NB4 (cell line): ENCODE results near the gene FNDC7.

Source experiments
- DNase-seq: peaks from one replicate; pipeline ENCODE4 v3.0.0; 2010; ENCODE audit warnings: low read depth
- H3K4me3 ChIP-seq: one replicate; pipeline ENCODE4 v1.5.1; 2011; ENCODE audit warnings: mild to moderate bottlenecking, low read depth, low read length, moderate library complexity
- MYC ChIP-seq: IDR thresholded peaks from 2 replicates; pipeline ENCODE4 v1.6.1; 2011; ENCODE audit warnings: low read depth, low read length
- POLR2A ChIP-seq: IDR thresholded peaks from 2 replicates; pipeline ENCODE4 v1.6.1; 2011; ENCODE audit warnings: mild to moderate bottlenecking; ENCODE audit not compliant: insufficient read length; ENCODE audit errors: extremely low read depth
- TF ChIP-seq, protein P1 (sequence below): IDR thresholded peaks from 2 replicates; pipeline ENCODE4 v1.6.1; 2011; ENCODE audit warnings: low read depth, low read length
- TF ChIP-seq, protein P2 (sequence below): IDR thresholded peaks from one replicate; pipeline ENCODE4 v1.5.1; 2012; ENCODE audit warnings: low read depth, low read length

FNDC7 gene

DNA sequence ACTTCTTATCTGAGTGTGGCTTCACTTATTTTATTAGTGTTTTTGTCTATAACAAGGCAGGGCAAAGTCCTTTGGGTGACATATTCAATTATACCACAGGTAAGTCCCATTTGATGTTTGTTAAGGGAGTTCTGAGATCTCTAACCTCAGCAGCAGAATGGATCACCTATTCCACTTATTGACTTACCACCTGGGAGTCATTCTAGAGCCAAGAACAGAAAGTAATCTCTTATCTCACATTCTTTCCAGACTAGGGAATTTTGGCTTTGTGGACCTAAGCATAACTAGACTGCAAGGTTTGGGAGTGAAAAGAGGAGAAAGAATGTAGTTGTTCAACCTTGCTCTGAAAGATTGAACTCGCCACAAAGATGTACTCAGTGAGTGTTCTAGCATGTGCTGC, 13.2 kb downstream of the FNDC7 start:
- TF ChIP-seq, protein P1, sequence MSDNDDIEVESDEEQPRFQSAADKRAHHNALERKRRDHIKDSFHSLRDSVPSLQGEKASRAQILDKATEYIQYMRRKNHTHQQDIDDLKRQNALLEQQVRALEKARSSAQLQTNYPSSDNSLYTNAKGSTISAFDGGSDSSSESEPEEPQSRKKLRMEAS, result no peak
- TF ChIP-seq, protein P2, sequence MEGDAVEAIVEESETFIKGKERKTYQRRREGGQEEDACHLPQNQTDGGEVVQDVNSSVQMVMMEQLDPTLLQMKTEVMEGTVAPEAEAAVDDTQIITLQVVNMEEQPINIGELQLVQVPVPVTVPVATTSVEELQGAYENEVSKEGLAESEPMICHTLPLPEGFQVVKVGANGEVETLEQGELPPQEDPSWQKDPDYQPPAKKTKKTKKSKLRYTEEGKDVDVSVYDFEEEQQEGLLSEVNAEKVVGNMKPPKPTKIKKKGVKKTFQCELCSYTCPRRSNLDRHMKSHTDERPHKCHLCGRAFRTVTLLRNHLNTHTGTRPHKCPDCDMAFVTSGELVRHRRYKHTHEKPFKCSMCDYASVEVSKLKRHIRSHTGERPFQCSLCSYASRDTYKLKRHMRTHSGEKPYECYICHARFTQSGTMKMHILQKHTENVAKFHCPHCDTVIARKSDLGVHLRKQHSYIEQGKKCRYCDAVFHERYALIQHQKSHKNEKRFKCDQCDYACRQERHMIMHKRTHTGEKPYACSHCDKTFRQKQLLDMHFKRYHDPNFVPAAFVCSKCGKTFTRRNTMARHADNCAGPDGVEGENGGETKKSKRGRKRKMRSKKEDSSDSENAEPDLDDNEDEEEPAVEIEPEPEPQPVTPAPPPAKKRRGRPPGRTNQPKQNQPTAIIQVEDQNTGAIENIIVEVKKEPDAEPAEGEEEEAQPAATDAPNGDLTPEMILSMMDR, result no peak
- TF ChIP-seq POLR2A (no peak), MYC (no peak)
- DNase-seq, result no peak
- H3K4me3 ChIP-seq, result no peak overlapping the region

DNA sequence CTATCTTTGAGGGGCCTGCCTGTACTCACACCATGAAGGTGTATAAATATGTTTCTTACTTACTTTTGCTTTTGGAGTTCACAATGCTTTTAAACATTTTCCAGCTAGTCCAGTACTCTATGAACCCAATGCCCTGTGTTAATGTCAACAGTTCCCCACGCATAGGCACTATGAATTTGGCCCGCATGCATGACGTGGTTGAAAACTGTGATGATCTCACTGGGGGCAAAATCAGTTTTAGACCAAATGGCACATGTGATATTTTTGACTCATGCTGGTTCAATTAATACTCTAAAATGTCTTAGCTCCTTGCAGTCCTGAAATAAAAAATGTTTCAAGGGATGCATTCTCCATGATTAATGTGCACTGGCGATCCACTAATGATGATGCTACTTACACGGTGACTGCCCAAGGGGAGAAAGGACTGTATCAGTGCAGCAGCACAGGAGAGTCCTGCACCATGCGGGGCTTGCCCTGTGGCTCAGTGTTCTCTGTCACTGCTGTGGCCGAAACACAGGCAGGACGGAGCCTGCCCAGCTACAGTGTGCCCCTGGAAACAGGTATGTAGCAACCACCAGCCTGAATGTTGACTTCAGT, 15.7 kb downstream of the FNDC7 start:
- no peak overlapping the region for H3K4me3 ChIP-seq
- TF ChIP-seq, protein P2, result no peak
- TF ChIP-seq, protein P1, result no peak

GRCh38 chr1:108729481-108729880, 16.8 kb downstream of the FNDC7 start:
- DNase-seq, result no peak
- no peak overlapping the region for H3K4me3 ChIP-seq
- TF ChIP-seq, protein P2, result no peak
- TF ChIP-seq POLR2A, result no peak
- no peak for TF ChIP-seq MYC
- TF ChIP-seq, protein P1, result no peak

More for the DNA sequence above, 15.7 kb downstream of the FNDC7 start:
- no peak for DNase-seq

DNA sequence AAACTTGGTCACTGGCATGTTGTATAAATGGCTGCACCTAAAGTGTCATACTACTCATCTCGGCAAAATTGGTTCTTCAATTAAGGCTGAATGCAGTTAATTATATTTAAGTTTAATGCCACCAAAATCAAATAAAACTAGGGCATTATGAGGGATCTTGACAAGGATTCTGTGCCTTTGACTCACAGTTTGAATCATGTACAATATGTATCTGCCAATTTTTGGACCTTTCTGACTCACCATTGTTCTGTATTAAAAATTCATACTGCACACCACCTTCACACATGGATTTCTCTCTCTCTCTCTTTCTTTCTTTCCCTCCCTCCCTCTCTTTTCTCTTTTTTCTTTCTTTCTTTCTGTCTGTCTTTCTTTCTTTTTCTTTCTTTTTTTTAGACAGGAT, 19.7 kb downstream of the FNDC7 start:
- H3K4me3 ChIP-seq, result no peak overlapping the region
- TF ChIP-seq, protein P1, result no peak
- TF ChIP-seq, protein P2, result no peak
- TF ChIP-seq MYC (no peak), POLR2A (no peak)
- no peak for DNase-seq

- TF ChIP-seq MYC, result no peak
- TF ChIP-seq, protein P1, result no peak
- TF ChIP-seq, protein P2, result no peak
- no peak for TF ChIP-seq POLR2A
- DNase-seq, result no peak
- no peak overlapping the region for H3K4me3 ChIP-seq
These were observed 21.6 kb downstream of the FNDC7 start for GRCh38 chr1:108734171-108734865.
